CD4-positive, alpha-beta T cell treated with Interleukin-4 for 1 hour (primary cell): ENCODE measurements around the gene NR3C2.

Experiments used
- DNase-seq, 2 donors: peaks; one replicate each; pipeline ENCODE4 v3.0.0-alpha.2; 2020 to 2022

The NR3C2 gene

GRCh38 chr4:148300877-148301276 lies 141.3 kb downstream of the NR3C2 start:
- no peak for DNase-seq

- no peak for DNase-seq
These were observed 142.9 kb downstream of the NR3C2 start for GRCh38 chr4:148299337-148299736.

GRCh38 chr4:148296498-148296897 lies 145.7 kb downstream of the NR3C2 start:
- DNase-seq = no peak

GRCh38 chr4:148295642-148296041 lies 146.6 kb downstream of the NR3C2 start:
- DNase-seq = no peak

GRCh38 chr4:148293571-148293970 lies 148.6 kb downstream of the NR3C2 start:
- DNase-seq = no peak

GRCh38 chr4:148292686-148293085 lies 149.5 kb downstream of the NR3C2 start:
- no peak for DNase-seq

GRCh38 chr4:148289740-148290139 lies 152.5 kb downstream of the NR3C2 start:
- DNase-seq = no peak

- DNase-seq = no peak
These were observed 153.8 kb downstream of the NR3C2 start for GRCh38 chr4:148288448-148288847.

GRCh38 chr4:148287111-148287510 lies 155.1 kb downstream of the NR3C2 start:
- no peak for DNase-seq

- no peak for DNase-seq
These were observed 156.2 kb downstream of the NR3C2 start for GRCh38 chr4:148286012-148286411.

- DNase-seq = no peak
These were observed 158.5 kb downstream of the NR3C2 start for GRCh38 chr4:148283665-148284064.

GRCh38 chr4:148278310-148278709 lies 163.9 kb downstream of the NR3C2 start:
- DNase-seq = no peak

- DNase-seq = no peak
These were observed 166.9 kb downstream of the NR3C2 start for GRCh38 chr4:148275266-148275665.

- no peak for DNase-seq
These were observed 168.7 kb downstream of the NR3C2 start for GRCh38 chr4:148273501-148273986.

- DNase-seq = no peak
These were observed 171.0 kb downstream of the NR3C2 start for GRCh38 chr4:148271166-148271565.

GRCh38 chr4:148270630-148271029 lies 171.6 kb downstream of the NR3C2 start:
- DNase-seq = no peak

GRCh38 chr4:148268835-148269234 lies 173.4 kb downstream of the NR3C2 start:
- DNase-seq = no peak

GRCh38 chr4:148266921-148267320 lies 175.3 kb downstream of the NR3C2 start:
- no peak for DNase-seq

GRCh38 chr4:148266240-148266639 lies 176.0 kb downstream of the NR3C2 start:
- no peak for DNase-seq

- no peak for DNase-seq
These were observed 176.6 kb downstream of the NR3C2 start for GRCh38 chr4:148265627-148266026.

- no peak for DNase-seq
These were observed 178.4 kb downstream of the NR3C2 start for GRCh38 chr4:148263802-148264201.

- no peak for DNase-seq
These were observed 179.1 kb downstream of the NR3C2 start for GRCh38 chr4:148263127-148263526.

- DNase-seq = no peak
These were observed 180.4 kb downstream of the NR3C2 start for GRCh38 chr4:148261848-148262247.

GRCh38 chr4:148259841-148260240 lies 182.4 kb downstream of the NR3C2 start:
- DNase-seq = no peak

- DNase-seq = no peak
These were observed 183.7 kb downstream of the NR3C2 start for GRCh38 chr4:148258535-148258934.

- no peak for DNase-seq
These were observed 186.9 kb downstream of the NR3C2 start for GRCh38 chr4:148255344-148255720.
